ENCODE measurements around the gene COL13A1.

COL13A1 gene

DNA sequence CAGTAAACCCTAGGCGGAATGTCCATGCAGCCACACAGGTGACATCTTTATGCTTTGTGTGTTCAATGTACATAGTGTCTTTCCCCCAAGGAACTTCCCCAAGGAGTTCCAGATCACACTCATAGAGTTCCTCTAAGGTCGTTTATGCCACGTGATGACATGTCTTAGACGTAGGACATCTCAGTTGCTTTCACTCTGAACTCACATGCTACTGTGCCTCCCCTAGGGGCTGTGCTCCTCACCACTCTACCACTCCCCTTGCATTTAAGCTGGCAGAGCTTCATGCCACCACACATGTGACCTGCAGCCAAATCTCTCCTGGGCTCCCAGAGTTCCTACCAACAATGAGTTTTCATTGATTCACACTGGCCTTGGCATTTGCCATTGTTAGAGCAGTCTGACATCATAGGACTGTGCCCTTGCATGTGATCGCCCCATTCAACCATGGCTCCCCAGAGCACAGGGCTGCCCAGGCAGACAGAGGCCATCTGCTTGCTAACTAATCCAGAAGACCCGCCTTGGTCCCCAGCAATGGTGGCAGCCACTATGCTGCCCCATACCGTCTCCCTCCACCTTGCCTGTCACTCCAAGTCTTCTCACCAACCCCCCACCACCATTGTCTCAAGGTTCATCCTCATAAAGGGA is 155.7 kb downstream of the COL13A1 start:
- no peak for DNase-seq (ENCODE audit: low spot score)
- POLR2A ChIA-PET (ENCODE audit: low non-redundant PET): no interaction called here
- CTCF ChIA-PET: interaction anchor here (0.5 to 3.2 kb wide), 17 partner anchors 14 to 710 kb away, joined by 3 to 14 read pairs (median 5); no protein-coding TSS in a partner anchor
- TF ChIP-seq, protein P1, sequence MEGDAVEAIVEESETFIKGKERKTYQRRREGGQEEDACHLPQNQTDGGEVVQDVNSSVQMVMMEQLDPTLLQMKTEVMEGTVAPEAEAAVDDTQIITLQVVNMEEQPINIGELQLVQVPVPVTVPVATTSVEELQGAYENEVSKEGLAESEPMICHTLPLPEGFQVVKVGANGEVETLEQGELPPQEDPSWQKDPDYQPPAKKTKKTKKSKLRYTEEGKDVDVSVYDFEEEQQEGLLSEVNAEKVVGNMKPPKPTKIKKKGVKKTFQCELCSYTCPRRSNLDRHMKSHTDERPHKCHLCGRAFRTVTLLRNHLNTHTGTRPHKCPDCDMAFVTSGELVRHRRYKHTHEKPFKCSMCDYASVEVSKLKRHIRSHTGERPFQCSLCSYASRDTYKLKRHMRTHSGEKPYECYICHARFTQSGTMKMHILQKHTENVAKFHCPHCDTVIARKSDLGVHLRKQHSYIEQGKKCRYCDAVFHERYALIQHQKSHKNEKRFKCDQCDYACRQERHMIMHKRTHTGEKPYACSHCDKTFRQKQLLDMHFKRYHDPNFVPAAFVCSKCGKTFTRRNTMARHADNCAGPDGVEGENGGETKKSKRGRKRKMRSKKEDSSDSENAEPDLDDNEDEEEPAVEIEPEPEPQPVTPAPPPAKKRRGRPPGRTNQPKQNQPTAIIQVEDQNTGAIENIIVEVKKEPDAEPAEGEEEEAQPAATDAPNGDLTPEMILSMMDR (conservative IDR thresholded peaks at IDR 0.05; ENCODE audit: low read depth): no peak
- H3K27ac ChIP-seq: no peak overlapping the region

GRCh38 chr10:69957886-69958555 is 156.3 kb downstream of the COL13A1 start:
- ChIA-PET POLR2A (ENCODE audit: low non-redundant PET) (no interaction called here), CTCF (interaction anchor here (0.5 to 3.2 kb wide), 27 partner anchors 8 to 509 kb away, joined by 3 to 14 read pairs (median 4); no protein-coding TSS in a partner anchor)
- TF ChIP-seq, protein P1 (conservative IDR thresholded peaks at IDR 0.05; ENCODE audit: low read depth): peak; percentile 68
- no peak overlapping the region for H3K27ac ChIP-seq
- DNase-seq (ENCODE audit: low spot score): peak; percentile 67

- CTCF ChIA-PET: interaction anchor here (0.5 to 3.2 kb wide), 26 partner anchors 8 to 509 kb away, joined by 3 to 14 read pairs (median 4); no protein-coding TSS in a partner anchor
- POLR2A ChIA-PET (ENCODE audit: low non-redundant PET): no interaction called here
- no peak overlapping the region for H3K27ac ChIP-seq
- no peak for DNase-seq (ENCODE audit: low spot score)
- TF ChIP-seq, protein P1 (conservative IDR thresholded peaks at IDR 0.05; ENCODE audit: low read depth): peak; percentile 25; the same call in 1 of the 2 replicates
Observed at GRCh38 chr10:69958556-69958902, 156.8 kb downstream of the COL13A1 start.

- H3K27ac ChIP-seq: no peak overlapping the region
- DNase-seq (ENCODE audit: low spot score): no peak
- ChIA-PET CTCF (interaction anchor here (3.2 kb wide), 1 partner anchor 45 kb away, joined by 14 read pairs; no protein-coding TSS in a partner anchor), POLR2A (ENCODE audit: low non-redundant PET) (interaction anchor here (0.6 kb wide), 1 partner anchor 21 kb away, joined by 3 read pairs; no protein-coding TSS in a partner anchor)
- TF ChIP-seq, protein P1 (conservative IDR thresholded peaks at IDR 0.05; ENCODE audit: low read depth): no peak
Observed at GRCh38 chr10:69959911-69960310, 158.2 kb downstream of the COL13A1 start.

DNA sequence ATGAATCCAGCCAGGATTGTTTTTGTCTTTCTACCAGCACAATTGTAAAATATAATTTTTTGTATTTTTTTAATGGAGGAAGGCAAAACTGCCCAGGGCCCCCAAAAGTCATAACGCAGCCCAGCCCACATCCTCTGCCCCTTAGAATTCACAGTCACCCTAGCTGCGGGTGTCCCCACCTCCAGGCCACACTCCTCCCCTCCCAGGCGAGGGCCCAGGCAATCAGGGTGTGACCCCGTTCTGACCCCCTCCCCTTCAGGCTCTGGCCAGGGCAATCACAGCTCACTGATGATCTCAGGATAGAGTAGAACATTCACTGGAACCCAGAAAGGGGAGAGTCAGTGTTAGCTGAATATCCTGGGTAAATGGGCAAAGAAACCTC is 158.9 kb downstream of the COL13A1 start:
- TF ChIP-seq, protein P1 (conservative IDR thresholded peaks at IDR 0.05; ENCODE audit: low read depth): no peak
- ChIA-PET POLR2A (ENCODE audit: low non-redundant PET) (no interaction called here), CTCF (interaction anchor here (0.6 kb wide), 1 partner anchor 310 kb away, joined by 3 read pairs; no protein-coding TSS in a partner anchor)
- no peak for DNase-seq (ENCODE audit: low spot score)
- no peak overlapping the region for H3K27ac ChIP-seq

GRCh38 chr10:69960988-69961880 is 159.5 kb downstream of the COL13A1 start:
- H3K27ac ChIP-seq: no peak overlapping the region
- ChIA-PET CTCF (interaction anchor here (0.6 to 1.4 kb wide), 4 partner anchors 11 to 310 kb away, joined by 3 to 6 read pairs (median 4); no protein-coding TSS in a partner anchor), POLR2A (ENCODE audit: low non-redundant PET) (no interaction called here)
- TF ChIP-seq, protein P1 (conservative IDR thresholded peaks at IDR 0.05; ENCODE audit: low read depth): peak; percentile 15; the same call in 1 of the 2 replicates
- no peak for DNase-seq (ENCODE audit: low spot score)
